Keratinocyte (primary cell): Measurements from ENCODE around the gene TMEM201.

ENCODE experiments used
- EZH2 ChIP-seq: IDR thresholded peaks from one replicate; pipeline ENCODE4 v1.6.1; 2012; ENCODE audit warnings: inconsistent platforms, mild to moderate bottlenecking, low read length, moderate library complexity
- TF ChIP-seq, protein P1 (sequence below), 3 experiments: IDR thresholded peaks in 1 of 3; conservative IDR thresholded peaks in 1 of 3; optimal IDR thresholded peaks in 1 of 3; 2 replicates in 2 of 3; 3 replicates in 1 of 3; pipeline versions ENCODE3 to v1.5.1; 2011; ENCODE audit warnings: low read length in 3 of 3, mild to moderate bottlenecking in 3 of 3, moderate library complexity in 2 of 3, control low read depth in 1 of 3, inconsistent platforms in 1 of 3; ENCODE audit not compliant: insufficient read depth in 2 of 3; ENCODE audit errors: extremely low read depth in 1 of 3

DNA sequence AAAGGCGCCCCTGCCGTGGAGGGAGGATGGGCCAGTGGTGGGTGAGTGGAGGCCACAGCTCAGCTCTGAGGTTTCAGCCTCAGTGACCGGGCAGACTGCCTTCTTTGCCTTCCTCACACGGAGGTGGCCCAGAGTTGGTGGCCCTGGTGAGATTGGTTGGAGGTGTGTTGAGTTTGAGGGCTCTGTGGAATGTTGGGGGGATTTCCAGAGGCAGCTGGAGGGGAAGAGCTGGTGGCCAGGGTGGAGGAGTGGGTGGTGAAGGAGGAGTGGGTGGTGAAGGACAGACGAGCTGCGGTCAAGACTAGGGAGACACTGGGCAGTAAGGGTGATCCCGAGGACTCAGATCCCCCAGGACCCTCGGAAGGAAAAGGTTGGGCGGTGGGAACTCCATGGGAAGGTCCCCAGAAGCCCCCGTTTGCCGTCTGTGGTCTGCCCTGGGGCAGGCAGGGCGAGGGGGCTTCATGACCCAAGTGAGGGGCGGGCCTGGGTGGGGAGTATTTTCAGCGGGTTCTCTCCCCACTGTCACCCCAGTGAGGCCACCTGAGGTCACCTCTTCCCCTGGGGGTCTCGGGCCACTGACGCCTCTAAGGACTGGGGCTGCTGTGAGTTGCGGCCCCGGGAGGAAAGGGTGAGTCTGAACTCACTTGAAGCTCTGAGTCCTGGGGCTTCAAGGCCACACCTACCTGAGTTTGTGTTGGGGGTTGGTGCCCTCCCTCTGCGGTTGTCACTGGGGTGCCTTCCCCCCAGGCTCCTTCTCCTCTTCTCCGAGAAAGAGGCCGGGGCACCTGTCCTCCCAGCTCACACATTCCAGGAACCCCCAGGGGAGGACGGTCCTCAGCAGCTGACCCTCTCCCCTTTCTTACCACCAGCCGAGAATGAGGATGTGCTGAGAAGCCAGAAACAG, 40.1 kb downstream of the TMEM201 start:
- no peak for TF ChIP-seq EZH2
- TF ChIP-seq, protein P1, sequence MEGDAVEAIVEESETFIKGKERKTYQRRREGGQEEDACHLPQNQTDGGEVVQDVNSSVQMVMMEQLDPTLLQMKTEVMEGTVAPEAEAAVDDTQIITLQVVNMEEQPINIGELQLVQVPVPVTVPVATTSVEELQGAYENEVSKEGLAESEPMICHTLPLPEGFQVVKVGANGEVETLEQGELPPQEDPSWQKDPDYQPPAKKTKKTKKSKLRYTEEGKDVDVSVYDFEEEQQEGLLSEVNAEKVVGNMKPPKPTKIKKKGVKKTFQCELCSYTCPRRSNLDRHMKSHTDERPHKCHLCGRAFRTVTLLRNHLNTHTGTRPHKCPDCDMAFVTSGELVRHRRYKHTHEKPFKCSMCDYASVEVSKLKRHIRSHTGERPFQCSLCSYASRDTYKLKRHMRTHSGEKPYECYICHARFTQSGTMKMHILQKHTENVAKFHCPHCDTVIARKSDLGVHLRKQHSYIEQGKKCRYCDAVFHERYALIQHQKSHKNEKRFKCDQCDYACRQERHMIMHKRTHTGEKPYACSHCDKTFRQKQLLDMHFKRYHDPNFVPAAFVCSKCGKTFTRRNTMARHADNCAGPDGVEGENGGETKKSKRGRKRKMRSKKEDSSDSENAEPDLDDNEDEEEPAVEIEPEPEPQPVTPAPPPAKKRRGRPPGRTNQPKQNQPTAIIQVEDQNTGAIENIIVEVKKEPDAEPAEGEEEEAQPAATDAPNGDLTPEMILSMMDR (optimal IDR thresholded peaks at IDR 0.05 in 1 of 3, IDR thresholded peaks at IDR 0.05 in 1 of 3, conservative IDR thresholded peaks at IDR 0.05 in 1 of 3; ENCODE audit: extremely low read depth in 1 of 3, insufficient read depth in 2 of 3, low read length in 3 of 3) = no peak
